ENCODE data around the gene HBS1L. TPM values are rescaled to one million over a fixed set of nuclear protein-coding genes. Genes with fewer than 3 reads are reported as not detected.

The HBS1L gene
- total RNA-seq, 2 donors from 2014 or later: 175 to 193 TPM

- H3K9me3 Mint-ChIP-seq: no peaks in the 10 kb centered on the region
- H3K27me3 Mint-ChIP-seq (ENCODE audit: low read depth): no peaks in the 10 kb centered on the region
- peaks cover 3% of the 10 kb centered on the region for H3K4me1 Mint-ChIP-seq (ENCODE audit: low read depth)
- no peak overlapping the region for H3K27ac Mint-ChIP-seq
- H3K4me3 Mint-ChIP-seq: no peak overlapping the region
- DNase-seq (no peak), ATAC-seq (replicated peaks in 1 of 2) (no peak)
- no peaks in the 10 kb centered on the region for H3K36me3 Mint-ChIP-seq (ENCODE audit: insufficient read depth in 2 of 2)
Measured at GRCh38 chr6:134945045-134945444, 109.6 kb downstream of the HBS1L start.

GRCh38 chr6:134943522-134944111 is 111.0 kb downstream of the HBS1L start:
- H3K27ac Mint-ChIP-seq: no peak overlapping the region
- DNase-seq: no peak
- H3K4me3 Mint-ChIP-seq: no peak overlapping the region
- no peaks in the 10 kb centered on the region for H3K36me3 Mint-ChIP-seq (ENCODE audit: insufficient read depth in 2 of 2)
- H3K9me3 Mint-ChIP-seq: no peaks in the 10 kb centered on the region
- no peaks in the 10 kb centered on the region for H3K27me3 Mint-ChIP-seq (ENCODE audit: low read depth)
- ATAC-seq (replicated peaks in 1 of 2): no peak
- H3K4me1 Mint-ChIP-seq (ENCODE audit: low read depth): peaks cover 15% of the 10 kb centered on the region

- peaks cover 27% of the 10 kb centered on the region for H3K4me1 Mint-ChIP-seq (ENCODE audit: low read depth)
- peak overlapping the region in 1 of 2 donors; percentile 11 for H3K4me3 Mint-ChIP-seq
- peak; percentile 89 to 92 for ATAC-seq (replicated peaks in 1 of 2)
- DNase-seq: peak; percentile 65 to 73
- H3K27me3 Mint-ChIP-seq (ENCODE audit: low read depth): no peaks in the 10 kb centered on the region
- H3K27ac Mint-ChIP-seq: no peak overlapping the region
- H3K9me3 Mint-ChIP-seq: no peaks in the 10 kb centered on the region
- H3K36me3 Mint-ChIP-seq (ENCODE audit: insufficient read depth in 2 of 2): no peaks in the 10 kb centered on the region
Measured at GRCh38 chr6:134938896-134939295, 115.7 kb downstream of the HBS1L start.

- H3K4me1 Mint-ChIP-seq (ENCODE audit: low read depth): peaks cover 27% of the 10 kb centered on the region
- ATAC-seq (replicated peaks in 1 of 2) (no peak), DNase-seq (no peak)
- H3K4me3 Mint-ChIP-seq: no peak overlapping the region
- no peaks in the 10 kb centered on the region for H3K36me3 Mint-ChIP-seq (ENCODE audit: insufficient read depth in 2 of 2)
- no peaks in the 10 kb centered on the region for H3K27me3 Mint-ChIP-seq (ENCODE audit: low read depth)
- H3K9me3 Mint-ChIP-seq: no peaks in the 10 kb centered on the region
- H3K27ac Mint-ChIP-seq: no peak overlapping the region
Measured at GRCh38 chr6:134937426-134937825, 117.2 kb downstream of the HBS1L start.

- DNase-seq (no peak), ATAC-seq (replicated peaks in 1 of 2) (no peak)
- no peaks in the 10 kb centered on the region for H3K36me3 Mint-ChIP-seq (ENCODE audit: insufficient read depth in 2 of 2)
- no peaks in the 10 kb centered on the region for H3K9me3 Mint-ChIP-seq
- no peaks in the 10 kb centered on the region for H3K27me3 Mint-ChIP-seq (ENCODE audit: low read depth)
- no peak overlapping the region for H3K4me3 Mint-ChIP-seq
- no peak overlapping the region for H3K27ac Mint-ChIP-seq
- H3K4me1 Mint-ChIP-seq (ENCODE audit: low read depth): peaks cover 27% of the 10 kb centered on the region
Measured at GRCh38 chr6:134936931-134937330, 117.7 kb downstream of the HBS1L start.

- Mint-ChIP-seq H3K27ac (no peak overlapping the region), H3K4me1 (ENCODE audit: low read depth) (peaks cover 27% of the 10 kb centered on the region), H3K36me3 (ENCODE audit: insufficient read depth in 2 of 2) (no peaks in the 10 kb centered on the region), H3K9me3 (no peaks in the 10 kb centered on the region), H3K27me3 (ENCODE audit: low read depth) (no peaks in the 10 kb centered on the region), H3K4me3 (no peak overlapping the region)
- DNase-seq (no peak), ATAC-seq (replicated peaks in 1 of 2) (no peak)
Measured at GRCh38 chr6:134936476-134936875, 118.1 kb downstream of the HBS1L start.

GRCh38 chr6:134934793-134935485 is 119.7 kb downstream of the HBS1L start:
- peaks cover 23% of the 10 kb centered on the region for H3K4me1 Mint-ChIP-seq (ENCODE audit: low read depth)
- no peaks in the 10 kb centered on the region for H3K27me3 Mint-ChIP-seq (ENCODE audit: low read depth)
- no peaks in the 10 kb centered on the region for H3K9me3 Mint-ChIP-seq
- ATAC-seq (replicated peaks in 1 of 2) (no peak), DNase-seq (no peak)
- H3K27ac Mint-ChIP-seq: no peak overlapping the region
- H3K36me3 Mint-ChIP-seq (ENCODE audit: insufficient read depth in 2 of 2): no peaks in the 10 kb centered on the region
- no peak overlapping the region for H3K4me3 Mint-ChIP-seq

GRCh38 chr6:134932535-134933470 is 121.8 kb downstream of the HBS1L start:
- Mint-ChIP-seq H3K4me1 (ENCODE audit: low read depth) (peaks cover 8% of the 10 kb centered on the region), H3K36me3 (ENCODE audit: insufficient read depth in 2 of 2) (no peaks in the 10 kb centered on the region), H3K27me3 (ENCODE audit: low read depth) (no peaks in the 10 kb centered on the region), H3K9me3 (no peaks in the 10 kb centered on the region), H3K27ac (no peak overlapping the region), H3K4me3 (no peak overlapping the region)
- DNase-seq (no peak), ATAC-seq (replicated peaks in 1 of 2) (no peak)

- DNase-seq (no peak), ATAC-seq (replicated peaks in 1 of 2) (no peak)
- H3K9me3 Mint-ChIP-seq: no peaks in the 10 kb centered on the region
- no peaks in the 10 kb centered on the region for H3K27me3 Mint-ChIP-seq (ENCODE audit: low read depth)
- H3K4me3 Mint-ChIP-seq: no peak overlapping the region
- H3K4me1 Mint-ChIP-seq (ENCODE audit: low read depth): peaks cover under 1% of the 10 kb centered on the region
- no peak overlapping the region for H3K27ac Mint-ChIP-seq
- peaks cover 0 to under 1% of the 10 kb centered on the region in 2 donors for H3K36me3 Mint-ChIP-seq (ENCODE audit: insufficient read depth in 2 of 2)
Measured at GRCh38 chr6:134932098-134932497, 122.5 kb downstream of the HBS1L start.

- DNase-seq (no peak), ATAC-seq (replicated peaks in 1 of 2) (no peak)
- Mint-ChIP-seq H3K4me1 (ENCODE audit: low read depth) (no peaks in the 10 kb centered on the region), H3K9me3 (no peaks in the 10 kb centered on the region), H3K27me3 (ENCODE audit: low read depth) (no peaks in the 10 kb centered on the region), H3K27ac (no peak overlapping the region), H3K36me3 (ENCODE audit: insufficient read depth in 2 of 2) (peaks cover 0 to 2% of the 10 kb centered on the region in 2 donors), H3K4me3 (no peak overlapping the region)
Measured at GRCh38 chr6:134930463-134930862, 124.2 kb downstream of the HBS1L start.

- H3K4me1 Mint-ChIP-seq (ENCODE audit: low read depth): no peaks in the 10 kb centered on the region
- H3K4me3 Mint-ChIP-seq: no peak overlapping the region
- no peak for DNase-seq
- no peak for ATAC-seq (replicated peaks in 1 of 2)
- H3K27me3 Mint-ChIP-seq (ENCODE audit: low read depth): no peaks in the 10 kb centered on the region
- H3K27ac Mint-ChIP-seq: no peak overlapping the region
- peaks cover 0 to 2% of the 10 kb centered on the region in 2 donors for H3K36me3 Mint-ChIP-seq (ENCODE audit: insufficient read depth in 2 of 2)
- no peaks in the 10 kb centered on the region for H3K9me3 Mint-ChIP-seq
Measured at GRCh38 chr6:134928151-134928900, 126.3 kb downstream of the HBS1L start.

GRCh38 chr6:134925800-134926199 is 128.8 kb downstream of the HBS1L start:
- no peaks in the 10 kb centered on the region for H3K27me3 Mint-ChIP-seq (ENCODE audit: low read depth)
- H3K4me1 Mint-ChIP-seq (ENCODE audit: low read depth): no peaks in the 10 kb centered on the region
- DNase-seq (no peak), ATAC-seq (replicated peaks in 1 of 2) (no peak)
- no peak overlapping the region for H3K4me3 Mint-ChIP-seq
- H3K9me3 Mint-ChIP-seq: no peaks in the 10 kb centered on the region
- peaks cover 0 to 2% of the 10 kb centered on the region in 2 donors for H3K36me3 Mint-ChIP-seq (ENCODE audit: insufficient read depth in 2 of 2)
- H3K27ac Mint-ChIP-seq: no peak overlapping the region

Measured in activated T-cell treated with anti-CD3 and anti-CD28 coated beads, Interleukin-2, amount 50 U/mL, for 72 hours (primary cell).